Lower leg skin (tissue), 4 donors: ENCODE results near the gene ADGRV1. TPM values are rescaled to one million over a fixed set of nuclear protein-coding genes. Genes with fewer than 3 reads are reported as not detected.
"Not testable (repeated sequence)": the region's sequence is repeated elsewhere in the genome, so short reads cannot be mapped to it uniquely, and the experiment has no call there.

ENCODE experiments used
- DNase-seq, 2 donors: peaks; one replicate each; pipeline ENCODE4 v3.0.0-alpha.2; 2019; ENCODE audit warnings: low spot score in 2 of 2
- H3K4me3 ChIP-seq: fragments of 200-600 bp; sonication (generic); 2 replicates; pipeline ENCODE4 v1.5.1; 2017; ENCODE audit warnings: mild to moderate bottlenecking, low read depth; ENCODE audit not compliant: poor library complexity, severe bottlenecking
- POLR2A ChIP-seq, 2 donors: fragments of 450-650 bp; IDR thresholded peaks; one replicate each; pipeline ENCODE4 v1.6.1; 2016 to 2017; ENCODE audit warnings: antibody characterized with exemption in 2 of 2, mild to moderate bottlenecking in 1 of 2, moderate library complexity in 1 of 2
- WGBS, 2 donors: methylation state at CpG; one replicate each; pipeline ENCODE4 v1.1.5; 2018; 5-methylcytosine and 5-hydroxymethylcytosine counted together
- intact Hi-C: fragments of 100-400 bp; cut with DNase I; formaldehyde crosslinking; loops from one replicate; pipeline ENCODE4 v1.15.0; 2023; ENCODE audit warnings: low total_unique reads
- total RNA-seq, 4 donors: library from RNA; depleted of rRNA; stranded (reverse); fragments of >200 nt; gene quantifications; one replicate each; pipeline ENCODE4 v1.1.0, GENCODE V29; 2016
- TF ChIP-seq, protein P1 (sequence below), 3 donors: fragments of 450-650 bp; IDR thresholded peaks; one replicate each; pipeline ENCODE4 v1.5.1; 2016; ENCODE audit warnings: antibody characterized with exemption in 3 of 3, mild to moderate bottlenecking in 3 of 3, moderate library complexity in 2 of 3

ADGRV1 gene
- total RNA-seq, 4 donors from 2014 or later, result 1.2 to 4.0 (median 2.7) TPM

DNA sequence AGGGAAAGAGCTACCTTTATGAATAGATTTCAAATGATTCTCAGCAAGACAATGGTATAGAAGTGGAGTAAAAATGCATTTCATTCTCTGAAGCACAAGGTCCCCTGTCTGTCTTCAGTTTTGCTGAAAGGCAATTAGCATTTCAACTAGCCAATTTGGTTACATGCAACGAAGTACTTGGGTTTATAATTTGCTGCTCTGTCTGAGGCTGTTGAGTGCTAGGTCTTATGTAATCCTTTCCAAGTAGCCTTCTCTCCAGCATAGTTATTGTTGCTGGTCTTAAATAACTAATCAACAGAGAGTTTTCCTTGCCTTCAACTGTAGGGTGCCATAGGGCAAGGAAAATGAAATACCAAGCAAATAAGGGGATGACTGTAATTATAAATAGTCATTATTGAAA lies 4.5 kb downstream of the ADGRV1 start:
- intact Hi-C loops, result no loop called here
- no peak overlapping the region for H3K4me3 ChIP-seq
- TF ChIP-seq POLR2A (IDR thresholded peaks at IDR 0.05), result no peak
- TF ChIP-seq, protein P1, sequence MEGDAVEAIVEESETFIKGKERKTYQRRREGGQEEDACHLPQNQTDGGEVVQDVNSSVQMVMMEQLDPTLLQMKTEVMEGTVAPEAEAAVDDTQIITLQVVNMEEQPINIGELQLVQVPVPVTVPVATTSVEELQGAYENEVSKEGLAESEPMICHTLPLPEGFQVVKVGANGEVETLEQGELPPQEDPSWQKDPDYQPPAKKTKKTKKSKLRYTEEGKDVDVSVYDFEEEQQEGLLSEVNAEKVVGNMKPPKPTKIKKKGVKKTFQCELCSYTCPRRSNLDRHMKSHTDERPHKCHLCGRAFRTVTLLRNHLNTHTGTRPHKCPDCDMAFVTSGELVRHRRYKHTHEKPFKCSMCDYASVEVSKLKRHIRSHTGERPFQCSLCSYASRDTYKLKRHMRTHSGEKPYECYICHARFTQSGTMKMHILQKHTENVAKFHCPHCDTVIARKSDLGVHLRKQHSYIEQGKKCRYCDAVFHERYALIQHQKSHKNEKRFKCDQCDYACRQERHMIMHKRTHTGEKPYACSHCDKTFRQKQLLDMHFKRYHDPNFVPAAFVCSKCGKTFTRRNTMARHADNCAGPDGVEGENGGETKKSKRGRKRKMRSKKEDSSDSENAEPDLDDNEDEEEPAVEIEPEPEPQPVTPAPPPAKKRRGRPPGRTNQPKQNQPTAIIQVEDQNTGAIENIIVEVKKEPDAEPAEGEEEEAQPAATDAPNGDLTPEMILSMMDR (IDR thresholded peaks at IDR 0.05), result no peak
- WGBS, 2 donors, result 33% methylated on average over 1 of the region's 1 CpG
- no peak for DNase-seq

DNA sequence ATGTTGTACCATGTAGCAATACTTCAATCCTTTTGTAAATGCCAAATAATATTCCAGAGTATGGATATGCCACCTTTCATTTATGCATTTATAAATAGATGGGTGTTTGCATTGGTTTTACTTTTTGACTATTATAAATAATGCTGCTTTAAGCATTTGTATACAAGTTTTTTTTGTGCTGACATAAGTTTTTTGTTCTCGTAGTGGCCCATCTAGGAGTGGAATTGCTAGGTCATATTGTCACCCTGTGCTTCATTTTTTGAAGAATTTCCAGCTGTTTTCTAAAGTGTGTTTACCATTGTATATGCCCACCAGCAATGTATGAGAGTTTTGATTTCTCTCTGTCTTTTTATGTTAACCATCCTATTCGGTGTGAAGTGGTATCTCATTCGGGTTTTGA lies 6.9 kb downstream of the ADGRV1 start:
- 92 to 93% methylated on average over 3 of the region's 3 CpGs for WGBS, 2 donors
- no peak for DNase-seq
- no peak for TF ChIP-seq POLR2A (IDR thresholded peaks at IDR 0.05)
- TF ChIP-seq, protein P1 (IDR thresholded peaks at IDR 0.05), result no peak

DNA sequence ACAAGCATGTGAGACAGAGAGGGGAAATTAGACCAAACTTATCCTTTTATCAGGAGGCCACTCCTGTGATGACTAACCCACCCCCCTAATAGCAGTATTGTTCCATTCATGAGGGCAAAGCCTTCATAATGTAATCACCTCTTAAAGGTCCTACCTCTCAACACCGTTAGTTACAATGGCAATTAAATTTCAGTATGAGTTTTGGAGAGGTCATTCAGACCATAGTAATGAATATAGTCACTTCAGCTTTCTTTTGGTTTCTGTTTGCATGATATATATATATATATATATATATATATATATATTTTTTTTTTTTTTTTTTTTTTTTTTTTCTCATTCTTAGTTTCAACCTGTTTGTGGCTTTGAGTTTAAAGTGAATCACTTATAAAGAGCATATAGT lies 10.5 kb downstream of the ADGRV1 start:
- no peak for TF ChIP-seq POLR2A (IDR thresholded peaks at IDR 0.05)
- intact Hi-C loops, result no loop called here
- WGBS, 2 donors, result 90 to 97% methylated on average over 1 of the region's 1 CpG
- no peak for DNase-seq
- H3K4me3 ChIP-seq, result no peak overlapping the region

More for the DNA sequence above, 6.9 kb downstream of the ADGRV1 start:
- no peak overlapping the region for H3K4me3 ChIP-seq
- intact Hi-C loops, result no loop called here

DNA sequence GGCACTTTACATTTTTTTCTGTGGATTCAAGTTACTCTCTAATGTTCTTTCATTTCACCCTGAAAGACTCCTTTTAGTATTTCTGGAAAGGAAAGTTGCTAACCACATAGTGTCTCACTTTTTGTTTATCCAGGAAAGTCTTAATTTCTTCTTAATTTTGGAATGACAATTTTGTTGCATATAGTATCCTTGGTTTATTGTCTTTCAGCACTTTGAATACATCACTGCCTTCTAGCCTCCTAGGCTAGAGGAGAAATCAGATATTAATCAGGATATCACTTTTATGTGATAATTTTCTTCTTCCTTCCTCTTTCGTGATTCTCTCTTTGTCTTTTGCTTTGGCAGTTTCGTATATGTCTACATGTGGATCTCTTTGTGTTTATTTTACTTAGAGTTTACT lies 11.4 kb downstream of the ADGRV1 start:
- no peak overlapping the region for H3K4me3 ChIP-seq
- TF ChIP-seq, protein P1 (IDR thresholded peaks at IDR 0.05), result no peak
- no peak for TF ChIP-seq POLR2A (IDR thresholded peaks at IDR 0.05)
- DNase-seq, result no peak
- 80 to 82% methylated on average over 2 of the region's 2 CpGs for WGBS, 2 donors
- intact Hi-C loops, result no loop called here

DNA sequence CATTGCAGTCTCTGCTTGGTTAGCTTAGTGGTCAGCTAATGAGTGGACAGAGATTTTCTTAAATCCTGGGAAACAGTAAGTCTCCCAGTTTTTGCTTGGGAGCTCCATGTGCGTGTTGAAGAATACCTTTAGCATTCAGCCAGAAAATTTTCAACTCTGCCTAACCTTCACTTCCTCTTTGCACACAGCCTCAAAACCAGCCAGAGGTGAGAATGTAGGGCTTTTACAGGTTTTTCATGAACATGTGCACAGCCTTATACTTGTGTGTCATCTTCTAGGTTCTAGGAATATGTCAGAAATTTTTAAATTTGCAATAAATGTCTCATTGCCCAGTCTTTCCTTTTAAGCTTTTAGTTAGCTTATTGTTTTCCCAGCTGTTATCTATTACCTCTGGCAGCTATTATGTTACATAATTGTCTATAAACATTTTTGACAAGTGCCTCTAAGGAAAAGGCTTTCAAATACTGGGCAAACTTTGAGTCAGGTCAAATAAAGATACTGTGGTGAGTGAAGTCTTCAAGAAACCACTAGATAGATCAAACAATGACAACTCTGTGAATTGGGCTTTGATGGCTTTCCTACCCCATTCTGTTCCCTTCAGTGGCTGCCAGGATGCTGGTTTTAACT lies 12.7 kb downstream of the ADGRV1 start:
- WGBS, 2 donors, result 60 to 83% methylated on average over 1 of the region's 1 CpG
- TF ChIP-seq, protein P1 (IDR thresholded peaks at IDR 0.05), result no peak
- no peak for TF ChIP-seq POLR2A (IDR thresholded peaks at IDR 0.05)
- intact Hi-C loops, result no loop called here

DNA sequence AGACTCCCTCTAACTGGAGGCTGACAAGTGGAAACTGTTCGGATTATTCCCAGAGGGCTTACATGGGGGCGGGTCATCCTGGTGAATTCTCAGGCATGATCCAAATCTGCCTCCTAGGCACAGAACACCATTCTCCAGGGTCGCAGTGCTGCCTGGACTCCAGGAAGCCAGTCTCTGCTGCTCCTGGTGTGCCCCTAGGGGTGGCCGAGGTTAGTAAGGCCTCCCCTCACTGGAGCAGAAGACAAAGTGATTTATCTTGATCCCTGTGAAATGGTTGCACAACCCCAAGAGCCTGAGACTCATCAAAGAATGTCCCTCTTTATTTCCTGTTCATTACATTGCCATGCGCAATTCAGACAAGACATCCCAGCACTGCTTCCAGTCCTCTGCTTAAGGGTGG lies 17.1 kb downstream of the ADGRV1 start:
- no peak overlapping the region for H3K4me3 ChIP-seq
- TF ChIP-seq, protein P1 (IDR thresholded peaks at IDR 0.05), result no peak
- no peak for TF ChIP-seq POLR2A (IDR thresholded peaks at IDR 0.05)
- WGBS, 2 donors, result 76 to 85% methylated on average over 5 of the region's 5 CpGs
- intact Hi-C loops, result no loop called here
- DNase-seq, result no peak

More for the DNA sequence above, 12.7 kb downstream of the ADGRV1 start:
- DNase-seq, result no peak
- no peak overlapping the region for H3K4me3 ChIP-seq

DNA sequence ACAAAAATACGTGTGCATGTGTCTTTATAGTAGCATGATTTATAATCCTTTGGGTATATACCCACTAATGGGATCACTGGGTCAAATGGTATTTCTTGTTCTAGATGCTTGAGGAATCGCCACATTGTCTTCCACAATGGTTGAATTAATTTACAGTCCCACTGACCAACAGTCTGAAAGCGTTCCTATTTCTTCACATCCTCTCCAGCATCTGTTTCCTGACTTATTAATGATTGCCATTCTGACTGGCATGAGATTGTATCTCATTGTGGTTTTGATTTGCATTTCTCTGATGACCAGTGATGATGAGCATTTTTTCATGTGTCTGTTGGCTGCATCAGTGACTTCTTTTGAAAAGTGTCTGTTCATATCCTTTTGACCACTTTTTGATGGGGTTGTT lies 18.0 kb downstream of the ADGRV1 start:
- H3K4me3 ChIP-seq, intact Hi-C loops, DNase-seq: not testable (repeated sequence)
- WGBS, 2 donors, result 82 to 85% methylated on average over 3 of the region's 3 CpGs

DNA sequence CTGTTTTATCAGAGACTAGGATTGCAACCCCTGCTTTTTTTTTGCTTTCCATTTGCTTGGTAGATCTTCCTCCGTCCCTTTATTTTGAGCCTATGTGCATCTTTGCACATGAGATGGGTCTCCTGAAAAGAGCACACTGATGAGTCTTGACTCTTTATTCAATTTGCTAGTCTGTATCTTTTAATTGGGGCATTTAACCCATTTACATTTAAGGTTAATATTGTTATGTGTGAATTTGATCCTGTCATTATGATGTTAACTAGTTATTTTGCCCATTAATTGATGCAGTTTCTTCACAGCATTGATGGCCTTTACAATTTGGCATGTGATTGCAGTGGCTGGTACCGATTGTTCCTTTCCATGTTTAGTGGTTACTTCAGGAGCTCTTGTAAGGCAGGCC lies 21.3 kb downstream of the ADGRV1 start:
- intact Hi-C loops, H3K4me3 ChIP-seq, DNase-seq: not testable (repeated sequence)
- WGBS, 2 donors, result 90 to 95% methylated on average over 2 of the region's 2 CpGs
